Erythroblast (primary cell): ENCODE data around the gene FADS6.

Source experiments
- DNase-seq, 2 experiments: peaks; one replicate each; lab custom pipeline; 2025; lab: John Stamatoyannopoulos, UW
- GATA1 ChIP-seq: IDR thresholded peaks from 2 replicates; pipeline ENCODE4 v1.6.1; 2011; ENCODE audit warnings: low read depth, mild to moderate bottlenecking, control low read depth, low read length, moderate library complexity
- POLR2A ChIP-seq: IDR thresholded peaks from 2 replicates; pipeline ENCODE4 v1.6.1; 2011; ENCODE audit warnings: mild to moderate bottlenecking, low read length

Gene FADS6

GRCh38 chr17:74860872-74861661, 32.4 kb downstream of the FADS6 start:
- no peak for DNase-seq
- TF ChIP-seq POLR2A = no peak
- no peak for TF ChIP-seq GATA1

- no peak for DNase-seq
Observed at GRCh38 chr17:74860229-74860871, 33.1 kb downstream of the FADS6 start.

GRCh38 chr17:74859459-74860228, 33.8 kb downstream of the FADS6 start, which contains the start of gene GRIN2C:
GRIN2C (minus strand) TSS chr17:74859885; CDS start chr17:74855092, 4,793 bp downstream.
- no peak for TF ChIP-seq POLR2A
- no peak for TF ChIP-seq GATA1

More at GRCh38 chr17:74860229-74860871, 33.1 kb downstream of the FADS6 start:
- no peak for TF ChIP-seq POLR2A
- TF ChIP-seq GATA1 = no peak

GRCh38 chr17:74858672-74859458, 34.6 kb downstream of the FADS6 start:
- no peak for DNase-seq
- TF ChIP-seq POLR2A = no peak
- TF ChIP-seq GATA1 = no peak

More at GRCh38 chr17:74859459-74860228, 33.8 kb downstream of the FADS6 start, which contains the start of gene GRIN2C:
- peak in 1 of 2 experiments; percentile 39 for DNase-seq

GRCh38 chr17:74857191-74857590, 36.2 kb downstream of the FADS6 start:
- TF ChIP-seq GATA1 (no peak), POLR2A (no peak)
- no peak for DNase-seq

- TF ChIP-seq GATA1 (no peak), POLR2A (no peak)
- DNase-seq = no peak
Observed at GRCh38 chr17:74856112-74856511, 37.3 kb downstream of the FADS6 start.

- TF ChIP-seq GATA1 (no peak), POLR2A (no peak)
- DNase-seq = no peak
Observed at GRCh38 chr17:74855323-74855722, 38.1 kb downstream of the FADS6 start.

GRCh38 chr17:74854792-74855191, 38.6 kb downstream of the FADS6 start:
- TF ChIP-seq GATA1 (no peak), POLR2A (no peak)
- DNase-seq = no peak

GRCh38 chr17:74853669-74854068, 39.8 kb downstream of the FADS6 start:
- no peak for DNase-seq
- no peak for TF ChIP-seq GATA1
- TF ChIP-seq POLR2A = no peak

GRCh38 chr17:74853048-74853397, 40.4 kb downstream of the FADS6 start:
- TF ChIP-seq POLR2A (no peak), GATA1 (no peak)
- DNase-seq = no peak

GRCh38 chr17:74852237-74853047, 41.0 kb downstream of the FADS6 start:
- peak in 1 of 2 experiments; percentile 42 for DNase-seq
- TF ChIP-seq POLR2A (no peak), GATA1 (no peak)

- TF ChIP-seq GATA1 = no peak
- no peak for TF ChIP-seq POLR2A
Observed at GRCh38 chr17:74851612-74852236, 41.7 kb downstream of the FADS6 start.

More at GRCh38 chr17:74851612-74852236, 41.7 kb downstream of the FADS6 start:
- no peak for DNase-seq
